GM21529 (cell line): Measurements from ENCODE around the gene APOL5.
"Not testable (repeated sequence)": the region's sequence is repeated elsewhere in the genome, so short reads cannot be mapped to it uniquely, and the experiment has no call there.

Experiments
- ATAC-seq: cut with Tn5 transposase; IDR thresholded peaks from one replicate; pipeline ENCODE4 v1.9.1; 2021; ENCODE audit not compliant: unreplicated experiment

Gene APOL5, protein sequence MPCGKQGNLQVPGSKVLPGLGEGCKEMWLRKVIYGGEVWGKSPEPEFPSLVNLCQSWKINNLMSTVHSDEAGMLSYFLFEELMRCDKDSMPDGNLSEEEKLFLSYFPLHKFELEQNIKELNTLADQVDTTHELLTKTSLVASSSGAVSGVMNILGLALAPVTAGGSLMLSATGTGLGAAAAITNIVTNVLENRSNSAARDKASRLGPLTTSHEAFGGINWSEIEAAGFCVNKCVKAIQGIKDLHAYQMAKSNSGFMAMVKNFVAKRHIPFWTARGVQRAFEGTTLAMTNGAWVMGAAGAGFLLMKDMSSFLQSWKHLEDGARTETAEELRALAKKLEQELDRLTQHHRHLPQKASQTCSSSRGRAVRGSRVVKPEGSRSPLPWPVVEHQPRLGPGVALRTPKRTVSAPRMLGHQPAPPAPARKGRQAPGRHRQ

DNA sequence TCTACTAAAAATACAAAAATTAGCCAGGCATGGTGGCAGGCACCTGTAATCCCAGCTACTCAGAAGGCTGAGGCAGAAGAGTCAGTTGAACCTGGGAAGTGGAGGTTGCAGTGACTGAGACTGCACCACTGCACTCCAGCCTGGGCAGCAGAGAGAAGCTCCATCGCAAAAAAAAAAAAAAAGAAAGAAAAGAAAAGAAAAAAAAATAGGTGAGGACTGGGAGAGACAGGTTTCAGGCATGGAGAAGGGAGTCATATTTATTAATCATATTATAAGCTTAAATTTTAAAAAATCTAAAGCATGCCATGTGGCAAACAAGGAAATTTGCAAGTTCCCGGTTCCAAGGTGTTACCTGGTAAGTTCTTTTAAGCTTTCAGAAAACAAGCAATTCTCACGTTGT lies at the start of gene APOL5:
Gene APOL5, plus strand, starts transcription at position 301 of the 400 bp plus-strand sequence. Its CDS starts 0 bp downstream, at position 301.
- no peak for ATAC-seq

DNA sequence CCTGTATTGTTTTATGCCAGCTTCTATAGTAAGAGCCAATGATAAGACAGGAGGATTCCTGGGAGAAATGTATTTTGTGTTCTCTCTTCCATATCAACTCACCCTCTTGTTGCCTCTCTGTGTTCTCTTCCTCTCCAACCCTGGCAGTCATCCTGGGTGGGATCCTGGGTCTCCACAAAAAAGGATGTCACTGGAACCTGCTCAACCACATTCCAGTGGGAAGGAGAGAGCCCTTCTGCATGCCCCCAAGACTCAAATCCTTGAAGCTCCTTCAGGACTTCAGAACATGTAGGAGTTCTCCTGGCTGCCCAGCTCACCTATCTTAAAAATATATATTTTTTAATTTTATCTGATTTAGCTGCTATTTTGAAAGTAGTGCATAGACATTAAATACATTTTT lies 43.3 kb upstream of the APOL5 start:
- no peak for ATAC-seq

DNA sequence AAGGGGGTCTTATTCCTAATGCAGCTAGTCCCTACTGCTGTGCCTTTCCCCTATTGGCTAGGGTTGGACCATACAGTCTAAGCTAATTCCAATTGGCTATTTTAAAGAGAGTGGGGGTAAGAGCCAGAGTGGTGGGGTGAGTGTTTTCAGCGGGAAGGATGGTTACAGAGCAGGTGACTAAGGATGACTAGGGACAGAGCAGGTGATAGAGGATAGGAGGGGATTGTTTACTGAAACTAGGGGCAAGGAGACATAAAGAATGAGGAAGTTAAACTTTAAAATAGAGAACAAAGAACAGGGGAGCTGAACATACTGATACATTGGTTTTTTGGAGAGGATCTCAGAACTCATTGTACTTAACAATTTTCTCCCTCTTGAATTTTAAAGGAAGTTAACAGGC lies 41.6 kb upstream of the APOL5 start:
- not testable (repeated sequence) for ATAC-seq

DNA sequence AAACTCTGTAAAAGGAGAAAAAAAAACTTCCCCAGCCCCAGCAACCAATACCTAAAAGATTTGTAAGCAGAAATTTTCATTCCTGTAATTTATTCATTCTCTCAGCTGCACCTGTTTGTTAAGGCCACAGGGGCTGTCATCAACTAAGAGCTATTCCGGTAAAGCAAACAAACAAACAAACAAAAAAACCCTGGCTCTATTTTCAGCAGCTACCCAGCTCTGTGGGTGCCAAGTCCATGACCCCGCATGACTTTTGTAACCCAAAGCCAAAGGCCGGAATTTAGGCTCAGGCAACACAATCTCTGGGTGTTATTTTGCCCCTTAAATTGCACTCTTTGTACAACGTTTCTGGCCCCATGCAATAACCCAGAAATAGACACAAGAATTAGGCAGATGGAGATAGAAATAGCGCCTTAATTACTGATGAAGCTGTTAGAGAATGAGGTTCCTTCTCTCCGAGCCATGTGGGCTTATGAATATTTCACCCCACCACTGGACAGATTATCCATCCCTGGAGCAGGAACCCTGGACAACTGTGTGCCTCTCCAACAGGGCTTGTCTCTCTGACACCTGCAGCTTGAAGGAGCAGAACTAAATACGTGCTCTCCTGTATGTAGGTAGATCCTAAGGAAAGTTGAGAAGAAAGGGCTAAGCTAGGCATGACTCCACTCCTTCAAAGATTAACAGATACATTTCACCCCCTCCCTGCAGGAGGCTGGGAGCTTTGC lies 40.0 kb upstream of the APOL5 start:
- ATAC-seq: no peak

DNA sequence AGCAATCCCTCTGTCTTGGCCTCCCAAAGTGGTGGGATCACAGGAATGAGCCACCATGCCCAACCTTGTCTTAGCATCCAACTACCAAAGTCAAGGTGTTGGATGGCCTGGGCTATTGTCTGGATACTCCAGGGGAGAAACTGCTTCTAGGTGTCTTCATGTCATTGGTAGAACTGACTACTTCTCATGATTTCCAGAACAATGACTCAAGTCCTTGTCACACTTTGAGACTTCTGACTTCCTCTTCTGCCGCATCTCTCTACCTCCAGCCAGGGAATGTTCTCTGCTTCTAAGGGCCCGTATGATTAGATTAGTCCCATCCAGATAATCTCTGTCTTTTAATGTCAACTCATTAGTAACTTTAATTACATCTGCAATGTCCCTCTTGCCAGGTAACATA lies 38.8 kb upstream of the APOL5 start:
- no peak for ATAC-seq

DNA sequence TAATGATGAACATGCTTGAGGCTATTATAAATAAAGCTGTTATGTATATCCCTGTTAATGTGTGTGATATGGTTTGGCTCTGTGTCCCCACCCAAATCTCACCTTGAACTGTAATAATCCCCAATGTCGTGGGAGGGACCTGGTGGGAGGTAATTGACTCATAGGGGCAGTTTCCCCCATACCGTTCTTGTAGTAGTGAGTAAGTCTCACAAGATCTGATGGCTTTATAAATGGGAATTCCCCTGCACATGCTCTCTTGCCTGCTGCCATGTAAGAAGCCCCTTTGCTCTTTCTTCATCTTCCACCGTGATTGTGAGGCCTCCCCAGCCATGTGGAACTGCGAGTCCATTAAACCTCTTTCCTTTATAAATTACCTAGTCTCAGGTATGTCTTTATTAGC lies 38.2 kb upstream of the APOL5 start:
- ATAC-seq: not testable (repeated sequence)

DNA sequence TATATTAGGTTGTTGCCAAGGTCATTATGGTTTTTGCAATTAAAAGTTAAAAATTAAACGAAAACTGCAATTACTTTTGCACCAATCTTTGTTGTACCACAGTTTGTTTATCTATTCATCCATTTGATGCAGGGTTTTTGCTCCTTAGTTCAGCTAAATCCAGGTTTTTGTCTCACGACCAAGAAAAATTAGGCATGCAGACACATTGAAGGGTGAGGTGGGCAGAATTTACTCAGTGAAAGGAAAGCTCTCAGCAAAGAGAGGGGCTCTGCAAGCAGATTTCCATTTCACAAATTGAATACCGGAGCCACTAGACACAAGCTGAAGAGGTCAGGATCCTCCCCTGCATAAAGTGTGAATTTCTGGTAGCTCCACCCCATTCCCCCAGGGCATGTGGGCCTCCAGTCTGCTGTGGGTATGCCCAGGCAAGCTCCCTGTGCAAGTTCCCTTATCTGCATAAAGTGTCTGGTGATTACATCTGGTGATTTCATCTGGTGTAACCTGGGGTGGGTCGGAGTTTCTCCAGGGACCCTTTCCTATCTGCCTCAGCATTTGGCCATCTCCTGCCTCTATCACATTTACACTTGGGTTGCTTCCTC lies 36.1 kb upstream of the APOL5 start:
- no peak for ATAC-seq

DNA sequence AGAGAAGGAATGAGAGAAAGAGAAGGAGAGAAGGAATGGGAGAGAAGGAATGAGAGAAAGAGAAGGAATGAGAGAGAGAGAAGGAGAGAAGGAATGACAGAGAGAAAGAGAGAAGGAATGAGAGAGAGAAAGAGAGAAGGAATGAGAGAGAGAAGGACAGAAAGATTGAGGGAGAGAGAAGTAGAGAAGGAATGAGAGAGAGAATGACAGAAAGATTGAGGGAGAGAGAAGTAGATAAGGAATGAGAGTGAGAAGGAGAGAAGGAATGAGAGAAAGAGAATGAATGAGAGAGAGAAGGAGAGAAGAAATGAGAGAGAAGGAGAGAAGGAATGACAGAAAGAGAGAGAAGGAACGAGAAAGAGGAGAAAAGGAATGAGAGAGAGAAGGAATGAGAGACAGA lies 34.1 kb upstream of the APOL5 start:
- no peak for ATAC-seq

DNA sequence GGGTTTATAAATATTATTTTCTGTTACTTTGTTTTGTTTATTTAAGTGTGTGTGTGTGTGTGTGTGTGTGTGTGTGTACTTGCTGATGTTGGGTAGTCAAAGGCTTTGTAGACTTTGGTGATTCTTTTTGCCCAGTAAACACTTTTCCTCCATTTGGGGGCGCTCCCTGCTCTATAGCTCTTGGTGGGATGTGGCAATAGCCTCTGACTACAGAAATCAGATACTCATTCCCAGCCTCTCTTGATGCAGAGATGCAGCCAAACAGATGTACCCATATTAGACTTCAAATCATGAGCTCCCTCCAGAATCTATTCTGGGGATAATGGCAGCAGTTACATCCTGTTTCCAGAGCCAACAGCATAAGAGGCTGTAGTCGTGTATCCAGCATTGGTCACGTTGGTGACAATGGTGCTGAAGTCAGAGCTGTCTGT lies 33.4 kb upstream of the APOL5 start:
- no peak for ATAC-seq

DNA sequence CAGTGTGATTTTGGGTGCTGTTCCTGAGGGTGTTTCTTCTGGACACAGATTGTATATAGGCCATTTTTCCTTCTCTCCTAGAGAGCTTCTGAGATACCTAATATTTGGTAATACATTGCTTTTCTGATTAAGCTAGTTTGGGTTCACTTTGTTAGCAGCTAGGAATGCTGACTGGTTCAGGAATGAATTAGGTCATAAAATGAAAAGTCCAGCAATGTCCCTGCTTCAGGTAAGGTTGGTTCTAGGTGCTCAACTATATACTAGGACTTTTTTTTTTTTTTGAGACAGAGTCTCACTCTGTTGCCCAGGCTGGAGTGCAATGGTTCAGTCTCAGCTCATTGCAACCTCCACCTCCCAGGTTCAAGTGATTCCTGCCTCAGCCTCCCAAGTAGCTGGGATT lies 32.9 kb upstream of the APOL5 start:
- ATAC-seq: no peak

DNA sequence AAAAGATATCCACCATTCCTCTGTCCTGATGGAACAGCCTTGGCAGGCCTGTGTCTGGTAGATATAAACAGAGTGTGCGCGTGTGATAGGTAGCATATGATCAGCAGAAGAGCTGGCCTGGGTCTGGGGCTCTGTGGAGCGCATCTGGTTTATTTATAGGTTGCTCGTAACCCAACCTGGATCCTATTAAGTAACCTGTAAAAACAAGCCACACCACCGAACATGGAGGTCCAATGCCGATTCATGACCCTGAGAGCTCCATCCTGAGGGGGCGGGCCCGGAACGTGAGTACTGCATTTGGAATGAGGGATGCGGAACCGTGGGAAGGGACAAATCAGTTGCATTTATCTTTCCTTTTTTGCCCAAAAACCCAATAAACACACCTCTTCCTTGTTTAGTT lies 31.9 kb upstream of the APOL5 start:
- no peak for ATAC-seq

DNA sequence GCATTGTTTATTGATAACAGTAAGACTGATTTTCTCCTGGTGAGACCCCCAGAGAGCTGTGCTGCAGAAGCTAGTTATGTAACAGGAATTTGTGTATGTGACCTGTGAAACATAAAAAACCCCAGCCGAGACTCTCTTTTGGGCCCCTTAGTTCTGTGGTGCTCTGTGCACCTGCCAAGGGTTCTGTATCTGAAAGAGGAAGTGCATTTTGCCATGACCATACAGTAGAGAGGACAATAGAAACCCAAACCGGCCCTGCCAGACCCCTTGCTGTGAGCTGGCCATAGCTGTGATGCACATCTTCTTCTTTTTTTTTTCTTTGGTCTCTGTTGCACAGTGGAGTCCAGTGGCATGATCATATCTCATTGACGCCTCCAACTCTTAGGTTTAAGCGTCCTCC lies 31.4 kb upstream of the APOL5 start:
- no peak for ATAC-seq

DNA sequence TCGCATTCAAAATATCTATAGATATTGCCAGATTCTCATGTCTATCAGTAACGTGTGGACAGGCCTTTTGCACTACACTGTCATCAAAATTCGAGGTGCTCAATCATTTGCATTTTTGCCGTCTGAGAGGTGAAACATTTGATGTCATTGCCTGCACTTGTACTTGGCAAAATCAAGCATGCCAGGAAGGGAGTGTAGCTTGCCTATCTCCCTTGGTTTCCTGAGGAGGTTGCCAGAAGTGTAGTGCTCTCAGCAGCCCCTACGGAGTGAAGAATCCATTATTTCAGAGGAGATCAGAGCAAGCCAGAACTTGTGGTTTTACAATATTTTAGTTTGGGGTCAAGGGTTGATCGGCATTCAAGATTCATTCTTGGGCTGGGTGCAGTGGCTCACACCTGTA lies 30.2 kb upstream of the APOL5 start:
- ATAC-seq: no peak

DNA sequence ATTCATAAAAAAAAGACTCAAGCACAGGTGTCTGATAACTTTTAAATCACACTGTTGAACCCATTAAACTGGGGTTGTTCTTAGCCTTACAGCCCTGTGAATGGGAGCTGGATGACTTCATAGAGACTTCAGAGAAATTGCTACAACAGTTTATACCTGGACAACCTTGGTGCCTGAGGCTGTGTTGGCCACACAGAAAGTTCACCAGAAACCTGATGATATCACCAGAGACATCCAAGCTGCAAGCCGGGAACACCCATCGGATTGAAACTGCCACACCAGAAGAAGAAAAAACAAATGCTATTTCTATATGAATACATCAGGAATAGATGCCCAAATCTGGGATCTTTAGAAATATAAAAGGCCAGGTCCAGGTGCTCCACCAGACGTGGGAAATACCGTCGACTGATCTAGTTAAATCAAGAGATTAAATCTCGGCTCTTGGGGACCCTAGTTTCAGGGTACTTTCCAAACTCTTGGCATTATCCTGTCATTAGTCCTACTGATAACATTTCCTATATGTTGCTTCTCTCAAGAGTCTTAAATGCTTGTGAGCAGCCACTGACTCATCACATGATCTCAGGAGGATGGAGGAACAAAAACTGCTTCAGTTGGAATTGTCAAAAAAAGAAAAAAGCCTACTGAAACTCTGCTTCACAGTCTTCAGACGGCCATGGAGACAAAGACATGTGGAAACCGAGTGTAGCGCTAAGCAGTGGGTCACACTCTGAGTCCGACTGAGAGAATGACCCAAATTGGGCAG lies 28.6 kb upstream of the APOL5 start:
- no peak for ATAC-seq

DNA sequence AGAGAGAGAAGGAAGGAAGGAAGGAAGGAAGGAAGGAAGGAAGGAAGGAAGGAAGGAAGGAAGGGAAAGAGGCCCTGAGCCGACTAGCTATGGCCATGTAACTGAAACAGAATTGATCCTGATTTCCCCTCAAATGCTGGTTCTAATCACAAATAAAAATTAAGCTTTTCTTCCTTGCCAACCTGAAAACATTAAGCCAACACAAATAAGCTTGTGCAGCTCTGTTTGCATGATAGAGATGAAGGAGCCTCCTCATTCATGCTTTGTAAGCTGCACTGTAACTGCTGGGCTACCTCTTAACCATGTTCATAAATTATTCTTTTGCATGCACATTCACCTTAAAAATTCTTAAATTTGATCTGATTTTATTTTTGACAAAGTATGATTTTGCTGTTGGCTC lies 27.7 kb upstream of the APOL5 start:
- no peak for ATAC-seq

DNA sequence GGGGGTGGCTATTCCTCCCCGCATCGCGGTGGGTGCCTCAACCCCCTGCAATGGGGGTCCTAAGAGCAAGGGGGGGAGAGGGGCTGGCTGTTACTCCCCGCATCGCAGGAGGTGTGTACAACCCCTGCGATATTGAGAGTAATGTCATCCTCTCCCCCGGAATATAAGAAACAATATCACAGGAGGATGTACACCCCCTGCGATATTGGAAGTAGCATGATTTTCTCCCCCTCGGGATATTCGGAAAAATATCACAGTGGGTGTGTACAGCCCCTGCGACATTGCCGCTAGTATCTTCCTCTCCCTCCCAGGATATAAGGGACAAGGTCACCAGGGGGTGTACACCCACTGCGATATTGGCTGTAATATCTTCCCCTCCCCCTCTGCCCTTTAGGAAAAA lies 22.5 kb upstream of the APOL5 start:
- no peak for ATAC-seq

DNA sequence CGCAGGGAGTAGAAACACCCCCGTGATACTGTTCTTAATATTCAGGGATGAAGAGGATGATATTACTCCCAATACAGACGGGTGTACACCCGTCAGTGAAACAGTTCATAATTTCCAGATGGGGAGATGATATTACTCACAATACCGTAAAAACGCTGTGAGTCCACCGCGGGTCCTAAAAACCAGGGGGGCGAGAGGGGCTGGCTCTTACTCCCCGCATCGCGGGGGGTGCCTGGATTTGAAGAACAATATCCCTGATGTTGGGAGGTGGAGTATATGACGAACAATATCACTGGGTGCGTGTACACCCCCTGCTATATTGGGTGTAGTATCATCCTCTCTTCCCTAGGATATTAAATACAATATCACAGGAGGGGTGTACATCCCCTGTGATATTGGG lies 20.5 kb upstream of the APOL5 start:
- no peak for ATAC-seq

DNA sequence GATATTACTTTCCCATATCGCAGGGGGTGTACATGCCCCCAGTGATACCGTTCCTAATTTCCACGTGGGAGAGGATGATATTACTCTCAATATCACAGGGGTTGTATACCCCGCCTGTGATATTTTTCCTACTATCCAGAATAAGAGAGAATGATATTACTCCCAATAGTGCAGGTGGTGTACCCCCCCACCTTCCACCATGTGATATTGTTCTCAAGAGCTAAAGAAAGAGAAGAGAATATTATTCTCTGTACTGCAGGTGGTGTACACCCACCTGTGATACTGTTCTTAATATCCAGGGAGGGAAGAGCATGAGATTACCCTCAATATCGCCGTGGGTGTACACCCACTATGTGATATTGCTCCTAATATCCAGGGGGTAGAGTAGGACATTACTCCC lies 17.8 kb upstream of the APOL5 start:
- not testable (repeated sequence) for ATAC-seq

DNA sequence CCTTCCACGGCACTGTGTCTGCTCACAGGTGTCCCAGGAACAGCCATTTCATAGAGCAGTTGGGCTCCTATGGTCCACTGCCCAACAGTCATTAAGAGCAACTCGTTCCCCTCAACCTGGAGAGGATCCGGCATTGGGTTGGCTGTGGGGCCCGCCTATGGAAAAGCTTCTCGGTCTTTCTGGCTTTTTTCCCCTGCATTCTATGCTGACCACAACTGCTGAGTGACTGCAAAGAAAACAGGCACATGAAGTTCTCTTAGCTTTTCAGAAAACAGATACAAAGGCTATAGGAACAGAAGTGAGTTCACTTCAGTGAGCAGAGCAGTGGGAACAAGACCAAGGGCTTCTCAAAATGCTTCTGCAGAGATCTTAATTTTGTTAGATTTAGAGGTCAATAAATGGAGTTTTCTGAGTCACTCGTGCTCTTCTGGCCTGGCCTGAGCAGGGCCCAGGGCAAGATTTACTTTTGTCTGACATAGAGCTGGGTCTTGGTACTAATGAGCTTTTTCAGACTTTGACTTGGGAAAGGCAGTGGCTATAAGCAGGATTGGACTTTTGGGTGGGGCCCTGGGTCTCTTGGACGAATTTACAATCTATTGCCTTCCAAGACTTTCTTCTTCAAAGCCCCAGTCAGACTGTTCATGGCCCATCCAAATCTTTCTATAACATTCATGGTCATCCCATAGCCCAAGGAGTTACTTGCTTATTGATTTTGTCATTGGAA lies 13.6 kb upstream of the APOL5 start:
- no peak for ATAC-seq

DNA sequence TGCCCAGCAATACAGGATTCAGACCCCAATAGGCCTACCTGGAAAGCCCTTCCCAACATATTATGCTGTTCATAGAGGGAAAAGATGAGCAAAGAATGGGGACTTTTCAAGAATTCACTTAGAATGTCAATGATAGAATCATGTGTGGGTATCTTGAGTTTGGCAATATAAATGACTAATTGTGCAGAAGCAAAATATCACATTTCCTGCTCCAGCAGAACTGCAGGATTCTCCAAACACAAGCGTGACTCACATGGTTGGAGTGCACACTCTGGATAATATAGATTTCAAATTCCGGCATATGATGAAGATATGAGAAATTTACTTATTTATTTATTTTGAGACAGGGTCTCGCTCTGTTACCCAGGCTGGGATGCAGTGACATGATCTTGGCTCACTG lies 12.5 kb upstream of the APOL5 start:
- no peak for ATAC-seq

DNA sequence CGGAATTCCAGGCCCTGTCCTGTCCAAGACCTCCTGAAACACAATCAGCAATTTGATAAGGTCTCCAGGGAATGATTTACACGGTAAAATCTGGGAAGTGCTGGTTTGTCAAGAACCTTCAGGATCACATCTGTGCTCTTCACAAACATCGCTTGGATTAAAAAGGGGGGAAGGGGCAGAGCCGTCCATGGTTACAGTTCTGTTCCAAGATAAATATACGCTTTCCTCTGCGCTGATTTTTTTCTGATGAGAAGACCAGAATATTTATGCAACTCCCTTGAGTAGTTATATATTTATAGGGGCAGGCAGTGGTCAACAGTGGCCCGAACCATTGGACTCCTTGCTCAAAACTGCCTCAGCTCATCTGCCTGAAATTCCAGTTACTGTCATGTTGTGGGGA lies 9.2 kb upstream of the APOL5 start:
- no peak for ATAC-seq
